Anterior cingulate cortex (tissue), 58 donors: ENCODE data around the gene PPP2R2B.

ENCODE experiments used
- DNase-seq, 58 donors: peaks; one replicate each; lab custom pipeline; 2025; lab: John Stamatoyannopoulos, UW

PPP2R2B gene

DNA sequence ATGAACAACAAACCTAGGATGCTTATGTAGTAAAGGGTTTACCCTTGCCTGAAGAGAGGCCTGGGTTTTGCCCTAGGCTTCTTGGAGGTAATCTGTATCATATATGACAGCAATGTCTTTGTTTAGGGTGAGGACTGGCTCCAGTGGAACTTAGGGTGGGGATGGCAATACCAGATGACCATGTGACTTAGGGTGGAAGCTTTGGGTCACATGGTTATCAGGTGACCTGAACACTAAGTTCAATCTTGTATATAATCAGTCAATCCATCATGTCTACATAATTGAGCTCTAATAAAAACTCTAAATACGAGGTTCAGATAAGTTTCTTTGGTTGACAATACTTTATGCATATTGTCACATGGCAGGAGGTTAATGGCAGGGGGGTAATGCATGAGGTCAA, 10.6 kb upstream of the PPP2R2B start:
- no peak for DNase-seq

GRCh38 chr5:146888351-146888978, 9.9 kb upstream of the PPP2R2B start:
- no peak for DNase-seq

- DNase-seq, result no peak
Measured at GRCh38 chr5:146884066-146884626, 5.6 kb upstream of the PPP2R2B start.

DNA sequence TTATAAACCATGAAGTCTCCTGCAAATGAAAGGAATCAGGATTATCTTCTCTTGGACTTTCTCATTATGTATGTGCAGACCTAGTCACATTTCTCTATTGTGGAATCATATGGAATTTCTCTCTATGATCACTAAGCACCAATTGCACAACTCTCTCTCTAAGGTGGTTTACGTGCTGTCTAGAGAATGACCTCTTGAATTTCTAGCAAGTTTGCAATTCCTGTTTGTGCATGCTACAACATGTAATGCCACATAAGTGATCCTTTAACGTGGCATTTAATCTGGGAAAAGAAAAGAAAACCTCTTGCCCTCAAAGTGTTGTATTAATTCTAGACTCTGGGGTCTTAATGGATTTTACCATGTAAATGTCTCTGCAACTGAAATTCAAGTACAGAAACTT, 5.0 kb upstream of the PPP2R2B start:
- DNase-seq, result no peak

- no peak for DNase-seq
Measured at GRCh38 chr5:146880966-146881365, 2.4 kb upstream of the PPP2R2B start.

DNA sequence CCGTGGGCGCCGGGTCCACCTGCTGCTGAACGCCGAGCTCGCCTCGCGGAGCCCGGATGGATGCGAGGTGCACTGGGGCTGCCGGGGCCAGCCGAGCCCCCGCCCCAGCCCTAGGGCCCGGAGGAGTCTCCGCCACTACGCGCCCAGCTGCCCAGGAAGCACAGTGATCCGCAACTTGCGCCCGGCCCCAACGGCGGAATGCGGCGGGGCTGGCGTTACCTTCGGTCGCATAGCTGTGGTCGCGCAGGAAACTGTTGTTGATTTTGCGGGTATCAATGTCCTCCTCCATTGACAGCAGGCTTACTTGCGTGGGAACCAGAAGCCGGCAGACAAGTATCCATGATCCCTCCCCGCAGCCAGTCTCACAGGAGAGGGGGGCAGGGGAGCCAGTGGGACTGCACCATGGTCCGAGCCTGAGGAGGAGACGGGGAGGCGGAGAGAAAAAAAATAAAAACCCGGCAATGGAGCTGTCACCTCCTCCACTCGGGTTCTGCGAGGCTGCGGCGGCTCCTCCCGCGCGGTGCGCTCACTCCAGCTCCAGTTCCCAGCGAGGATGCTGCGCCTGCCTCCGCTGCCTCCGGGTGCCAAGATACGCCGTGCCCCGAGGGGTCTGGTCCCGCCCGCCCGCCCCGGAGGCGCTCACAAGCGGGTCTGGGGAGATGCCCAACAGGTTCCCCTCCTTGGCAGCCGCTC, 628 bp downstream of the PPP2R2B start:
- DNase-seq, result peak in 56 of 58 donors; percentile 9 to 85 (median 62)

GRCh38 chr5:146877178-146877681, 1.3 kb downstream of the PPP2R2B start:
- peak in 37 of 58 donors; percentile 3 to 62 (median 24) for DNase-seq

DNA sequence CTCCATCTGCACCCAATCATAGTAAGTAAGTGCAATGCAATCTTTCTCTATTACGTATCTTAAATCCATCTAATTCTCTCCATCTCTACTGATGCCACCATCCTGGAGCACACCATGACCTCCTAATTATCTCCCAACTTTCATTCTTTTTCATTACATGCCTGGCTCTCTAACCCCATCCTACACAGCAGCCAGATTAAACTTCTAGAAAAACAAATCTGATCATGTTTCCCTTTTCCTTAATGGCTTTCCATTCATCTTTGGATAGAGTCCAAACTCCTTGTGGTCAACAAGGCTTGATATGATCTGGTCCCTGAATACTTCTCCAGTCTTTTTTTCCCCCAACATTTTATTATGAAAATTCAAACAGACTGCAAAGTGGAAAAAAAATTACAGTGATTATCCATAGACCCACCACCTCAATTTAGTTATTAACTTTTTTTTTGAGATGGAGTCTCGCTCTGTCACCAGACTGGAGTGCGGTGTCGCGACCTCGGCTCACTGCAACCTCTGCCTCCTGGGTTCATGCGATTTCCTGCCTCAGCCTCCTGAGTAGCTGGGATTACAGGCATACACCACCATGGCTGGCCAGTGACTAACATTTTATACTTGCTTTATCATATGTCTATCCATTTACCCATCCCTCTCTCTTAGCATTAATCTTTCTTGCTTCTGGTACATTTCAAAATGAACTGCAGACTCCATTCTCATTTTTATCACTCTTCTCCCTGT, 5.2 kb downstream of the PPP2R2B start:
- no peak for DNase-seq

GRCh38 chr5:146872188-146872587, 6.4 kb downstream of the PPP2R2B start:
- no peak for DNase-seq

DNA sequence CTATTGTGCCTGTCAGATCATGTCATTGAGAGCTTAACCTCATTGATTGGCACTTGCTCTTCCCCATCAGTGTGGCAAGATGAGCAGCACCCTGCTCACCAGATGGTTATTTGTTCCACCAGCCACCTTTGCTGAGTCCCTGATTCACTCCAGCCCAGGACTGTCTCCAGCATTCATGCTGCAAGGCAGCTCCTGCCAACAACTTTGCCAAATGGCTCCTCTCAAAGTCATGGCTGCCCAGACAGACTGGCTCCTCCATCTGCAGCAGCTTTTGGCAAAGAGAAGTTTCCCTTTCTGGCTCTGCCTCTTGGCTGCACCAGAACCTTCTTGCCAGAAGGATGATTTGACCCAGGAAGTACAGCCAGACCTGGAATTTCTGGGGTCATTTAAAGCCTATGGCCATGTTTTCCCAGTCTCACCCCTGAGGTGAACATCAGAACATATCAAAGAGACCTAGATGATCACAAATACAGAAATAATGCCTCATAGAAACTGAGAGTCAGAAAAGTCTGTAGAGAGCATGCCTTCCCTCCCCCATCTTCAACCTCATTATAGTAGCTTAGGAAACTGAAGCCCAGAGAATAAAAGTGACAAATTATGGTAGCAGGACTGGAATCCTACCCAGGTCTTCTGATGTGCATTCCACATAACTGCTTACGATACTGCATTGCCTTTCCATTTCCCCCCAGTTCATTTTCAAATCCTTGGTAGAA, 10.4 kb downstream of the PPP2R2B start:
- DNase-seq, result peak in 24 of 58 donors; percentile 2 to 41 (median 10)

GRCh38 chr5:146866263-146866662, 12.3 kb downstream of the PPP2R2B start:
- no peak for DNase-seq

- no peak for DNase-seq
Measured at GRCh38 chr5:146862641-146863040, 15.9 kb downstream of the PPP2R2B start.

DNA sequence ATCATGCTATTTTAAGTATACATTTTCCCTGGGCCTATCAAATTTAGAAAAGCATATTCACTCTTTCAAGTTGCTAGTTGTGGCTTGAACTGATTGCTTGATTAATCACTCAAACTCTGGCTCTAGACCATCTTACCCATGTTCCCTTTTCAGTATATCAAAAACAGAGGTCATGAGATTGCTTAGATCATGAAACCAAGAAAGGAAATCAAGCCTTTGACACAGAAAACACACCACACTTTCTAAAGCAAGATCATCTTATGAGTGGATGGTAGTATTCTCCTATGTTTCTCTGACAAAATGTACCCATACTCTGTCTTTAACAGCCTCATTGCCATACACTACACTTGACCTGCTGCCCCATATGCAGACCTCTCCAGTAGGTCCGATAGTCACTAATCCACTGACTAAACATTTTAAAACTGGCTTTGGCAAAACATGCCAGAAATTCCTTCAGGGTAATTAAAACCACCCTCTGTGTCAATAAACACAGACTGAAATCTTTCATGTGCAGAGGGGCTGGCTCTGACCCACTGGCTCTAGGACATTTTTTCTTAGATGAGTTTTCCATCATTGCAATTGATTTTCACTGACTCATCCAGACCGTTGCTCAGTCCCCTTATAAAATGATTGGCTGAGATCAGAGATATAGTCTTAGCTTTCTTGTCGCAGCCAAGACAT, 18.2 kb downstream of the PPP2R2B start:
- no peak for DNase-seq

DNA sequence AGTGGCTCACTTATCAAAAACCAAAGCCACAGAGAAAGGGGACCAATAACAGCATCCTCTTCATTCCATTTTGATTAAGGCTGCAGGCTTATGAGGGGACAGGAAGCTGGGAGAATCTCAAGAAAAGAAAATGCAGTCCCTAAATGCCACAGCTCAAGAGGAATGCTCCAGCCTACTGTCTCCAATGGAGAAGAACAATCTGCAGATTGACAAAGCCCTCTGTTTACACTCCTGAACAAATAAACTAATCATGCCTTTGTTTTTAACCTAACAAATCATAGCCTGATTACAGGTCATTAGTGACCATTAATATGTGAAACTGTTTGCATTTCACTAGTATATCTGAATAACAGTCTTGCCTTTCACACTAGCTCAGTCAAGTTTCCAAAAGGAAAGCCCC, 26.5 kb downstream of the PPP2R2B start:
- no peak for DNase-seq

DNA sequence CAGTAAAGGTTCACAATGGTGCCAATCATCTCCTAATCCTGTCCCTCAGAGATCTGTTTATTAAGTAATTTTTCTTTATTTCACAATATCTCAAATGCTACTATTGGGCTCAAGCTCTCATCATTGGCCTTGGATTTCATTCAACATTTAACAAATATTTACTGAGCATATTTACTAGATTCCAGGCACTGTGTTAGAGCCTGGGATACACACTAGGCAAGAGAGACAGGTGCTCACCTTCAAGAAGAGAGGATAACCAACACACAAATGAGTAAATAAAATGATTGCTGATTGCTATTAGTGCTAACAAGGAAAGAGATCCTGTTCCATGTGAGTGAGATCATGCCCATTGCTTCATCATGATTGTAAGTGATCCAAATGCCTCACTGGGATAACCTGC, 27.4 kb downstream of the PPP2R2B start:
- DNase-seq, result no peak

DNA sequence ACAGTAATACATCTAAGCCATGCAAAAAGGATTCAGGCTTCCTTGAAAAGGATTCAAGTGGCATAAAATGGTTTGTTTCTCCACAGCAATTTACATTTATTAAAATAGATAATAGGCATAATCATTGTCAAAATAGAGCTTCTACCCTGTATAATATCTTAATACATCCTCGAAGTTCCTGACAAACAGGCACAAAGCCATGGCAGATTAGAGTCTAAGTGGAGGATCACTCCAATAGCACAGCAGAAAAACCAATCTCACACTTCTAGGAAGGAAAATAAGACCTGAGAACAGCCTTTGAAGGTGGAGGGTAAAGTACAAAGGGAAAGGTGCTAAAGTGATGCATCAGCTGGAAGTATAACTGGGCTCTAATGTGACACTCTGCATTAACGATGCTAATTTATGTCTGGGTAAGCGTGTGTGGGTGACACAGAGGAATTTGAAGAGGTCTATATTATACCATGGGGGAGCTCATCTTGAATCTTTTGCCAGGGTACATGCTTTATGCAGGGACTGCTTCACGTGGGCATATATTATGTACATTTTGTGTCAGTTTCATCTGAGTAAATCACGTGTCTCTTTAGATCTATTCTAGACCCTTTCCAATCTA, 28.8 kb downstream of the PPP2R2B start:
- DNase-seq, result no peak

GRCh38 chr5:146848133-146848532, 30.4 kb downstream of the PPP2R2B start:
- no peak for DNase-seq

DNA sequence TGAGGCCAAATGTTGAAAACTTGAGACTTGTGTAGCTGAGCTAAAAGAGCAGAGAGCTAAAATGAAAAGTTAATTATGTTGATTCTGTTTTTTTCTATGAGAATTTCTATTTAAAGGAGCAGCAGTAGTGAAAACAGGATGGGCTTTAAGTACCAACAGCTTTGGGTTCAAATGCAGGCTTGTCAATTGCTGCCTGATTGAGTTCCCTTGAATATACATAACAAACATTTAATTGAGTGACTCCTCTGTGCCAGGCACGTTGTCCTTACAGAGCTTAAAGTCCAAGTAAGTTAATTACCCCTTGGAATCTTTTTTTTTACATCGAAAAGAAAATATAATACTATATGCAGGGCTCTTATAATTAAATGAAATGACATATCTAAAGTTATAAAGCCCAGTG, 38.5 kb downstream of the PPP2R2B start:
- no peak for DNase-seq

DNA sequence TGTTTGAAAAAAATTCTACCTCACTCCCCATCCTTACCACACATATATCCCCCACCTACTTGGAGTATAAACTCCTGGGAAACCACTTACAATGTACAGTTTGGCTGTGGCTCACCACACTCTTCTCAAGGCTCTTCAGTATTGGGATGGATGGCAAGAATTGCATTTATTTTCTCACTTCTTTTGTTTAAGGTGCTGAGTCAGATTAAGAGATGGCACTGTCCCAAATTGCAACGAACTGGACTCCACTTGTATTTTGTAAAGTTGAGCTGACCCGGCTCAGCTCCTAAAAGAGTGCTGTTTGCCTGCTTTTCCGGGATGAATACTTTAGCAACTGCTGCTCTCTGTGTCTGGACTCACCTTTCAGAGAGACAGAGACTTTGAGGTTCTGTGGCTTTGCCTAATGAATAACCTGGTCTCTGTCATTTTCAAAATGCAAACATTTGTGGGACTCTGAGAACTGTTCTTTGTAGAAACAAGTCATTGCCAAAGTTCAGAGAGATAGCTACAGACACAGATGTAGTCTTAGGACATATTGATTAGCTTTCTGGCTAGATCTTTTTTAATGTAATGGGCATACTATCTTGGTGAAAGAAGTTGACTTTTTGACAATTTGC, 42.2 kb downstream of the PPP2R2B start:
- DNase-seq, result no peak
